ENCODE measurements around the gene NOTCH2.

NOTCH2 gene

GRCh38 chr1:119909890-119910596 lies 159.4 kb downstream of the NOTCH2 start:
- no peak for TF ChIP-seq CTCF (IDR thresholded peaks at IDR 0.05; ENCODE audit: low read depth, low read length)
- H3K4me3 ChIP-seq (ENCODE audit: low read depth, low read length) = no peak overlapping the region
- peak; percentile 32 for DNase-seq (ENCODE audit: low read depth)

- DNase-seq (ENCODE audit: low read depth) = no peak
- H3K4me3 ChIP-seq (ENCODE audit: low read depth, low read length) = no peak overlapping the region
- no peak for TF ChIP-seq CTCF (IDR thresholded peaks at IDR 0.05; ENCODE audit: low read depth, low read length)
- TF ChIP-seq MAX (IDR thresholded peaks at IDR 0.05; ENCODE audit: low read depth, low read length) = no peak
- no peak for TF ChIP-seq POLR2A (IDR thresholded peaks at IDR 0.05; ENCODE audit: extremely low read depth, insufficient read length)
- no peak for TF ChIP-seq MYC (IDR thresholded peaks at IDR 0.05; ENCODE audit: low read depth, low read length)
Measured at GRCh38 chr1:119908661-119909060, 160.8 kb downstream of the NOTCH2 start.

GRCh38 chr1:119906927-119907652 lies 162.4 kb downstream of the NOTCH2 start:
- TF ChIP-seq MAX (IDR thresholded peaks at IDR 0.05; ENCODE audit: low read depth, low read length) (no peak), MYC (IDR thresholded peaks at IDR 0.05; ENCODE audit: low read depth, low read length) (no peak), CTCF (IDR thresholded peaks at IDR 0.05; ENCODE audit: low read depth, low read length) (no peak), POLR2A (IDR thresholded peaks at IDR 0.05; ENCODE audit: extremely low read depth, insufficient read length) (no peak)
- no peak overlapping the region for H3K4me3 ChIP-seq (ENCODE audit: low read depth, low read length)
- no peak for DNase-seq (ENCODE audit: low read depth)

- no peak for DNase-seq (ENCODE audit: low read depth)
- H3K4me3 ChIP-seq (ENCODE audit: low read depth, low read length) = no peak overlapping the region
- TF ChIP-seq MYC (IDR thresholded peaks at IDR 0.05; ENCODE audit: low read depth, low read length) (no peak), MAX (IDR thresholded peaks at IDR 0.05; ENCODE audit: low read depth, low read length) (no peak), CTCF (IDR thresholded peaks at IDR 0.05; ENCODE audit: low read depth, low read length) (no peak), POLR2A (IDR thresholded peaks at IDR 0.05; ENCODE audit: extremely low read depth, insufficient read length) (no peak)
Measured at GRCh38 chr1:119903443-119903835, 166.0 kb downstream of the NOTCH2 start.

- DNase-seq (ENCODE audit: low read depth) = no peak
- H3K4me3 ChIP-seq (ENCODE audit: low read depth, low read length) = no peak overlapping the region
- TF ChIP-seq MAX (IDR thresholded peaks at IDR 0.05; ENCODE audit: low read depth, low read length) = no peak
- no peak for TF ChIP-seq POLR2A (IDR thresholded peaks at IDR 0.05; ENCODE audit: extremely low read depth, insufficient read length)
- no peak for TF ChIP-seq MYC (IDR thresholded peaks at IDR 0.05; ENCODE audit: low read depth, low read length)
Measured at GRCh38 chr1:119902775-119903442, 166.6 kb downstream of the NOTCH2 start.
